H9 (cell line): ENCODE measurements around the gene CIT. TPM values are rescaled to one million over a fixed set of nuclear protein-coding genes. Genes with fewer than 3 reads are reported as not detected.

ENCODE experiments used
- DNase-seq: peaks from one replicate; pipeline ENCODE4 v3.0.0-alpha.2; 2017
- H2AFZ ChIP-seq: one replicate; pipeline ENCODE4 v1.6.1; 2013; ENCODE audit warnings: mild to moderate bottlenecking, low read length, control low read depth, moderate library complexity
- H2AK5ac ChIP-seq: 2 replicates; pipeline ENCODE4 v1.6.1; 2013; ENCODE audit warnings: low read length, control low read depth, mixed read lengths; ENCODE audit not compliant: insufficient read length
- H2BK120ac ChIP-seq: one replicate; pipeline ENCODE4 v1.6.1; 2013; ENCODE audit warnings: low read depth, mild to moderate bottlenecking, low read length, control low read depth, inconsistent platforms; ENCODE audit not compliant: poor library complexity, severe bottlenecking
- H2BK12ac ChIP-seq: 2 replicates; pipeline ENCODE4 v1.6.1; 2013; ENCODE audit warnings: low read length, control low read depth, mixed read lengths, low read depth; ENCODE audit not compliant: insufficient read length
- H2BK15ac ChIP-seq: 2 replicates; pipeline ENCODE4 v1.6.1; 2013; ENCODE audit warnings: low read depth, low read length, control low read depth
- H2BK20ac ChIP-seq: one replicate; pipeline ENCODE4 v1.6.1; 2013; ENCODE audit warnings: low read depth, mild to moderate bottlenecking, low read length, control low read depth, inconsistent platforms; ENCODE audit not compliant: poor library complexity, severe bottlenecking
- H2BK5ac ChIP-seq: 2 replicates; pipeline ENCODE4 v1.6.1; 2013; ENCODE audit warnings: low read length, control low read depth, mixed read lengths; ENCODE audit not compliant: insufficient read length
- H3K14ac ChIP-seq: 2 replicates; pipeline ENCODE4 v1.6.1; 2013; ENCODE audit warnings: low read length, control low read depth; ENCODE audit not compliant: insufficient read depth
- H3K18ac ChIP-seq: 2 replicates; pipeline ENCODE4 v1.6.1; 2013; ENCODE audit warnings: low read depth, mild to moderate bottlenecking, mixed read lengths, low read length, control low read depth; ENCODE audit not compliant: insufficient read length
- H3K23ac ChIP-seq: 2 replicates; pipeline ENCODE4 v1.6.1; 2013; ENCODE audit warnings: low read length, control low read depth, mixed read lengths, low read depth; ENCODE audit not compliant: insufficient read length
- H3K23me2 ChIP-seq: 2 replicates; pipeline ENCODE4 v1.6.1; 2013; ENCODE audit warnings: low read depth, mild to moderate bottlenecking, mixed read lengths, low read length, control low read depth; ENCODE audit not compliant: insufficient read length, poor library complexity, severe bottlenecking
- H3K27ac ChIP-seq: 2 replicates; pipeline ENCODE4 v1.5.1; 2013; ENCODE audit warnings: low read length, control low read depth, mixed read lengths, low read depth; ENCODE audit not compliant: insufficient read length
- H3K27me3 ChIP-seq: 2 replicates; pipeline ENCODE4 v1.6.1; 2013; ENCODE audit warnings: low read length, control low read depth, inconsistent platforms; ENCODE audit not compliant: insufficient read depth
- H3K4ac ChIP-seq: 2 replicates; pipeline ENCODE4 v1.6.1; 2013; ENCODE audit warnings: low read depth, mild to moderate bottlenecking, control low read depth, inconsistent platforms, low read length, moderate library complexity
- H3K4me1 ChIP-seq: 2 replicates; pipeline ENCODE4 v1.6.1; 2013; ENCODE audit warnings: low read length, control low read depth, inconsistent platforms; ENCODE audit not compliant: insufficient read depth
- H3K4me2 ChIP-seq: 2 replicates; pipeline ENCODE4 v1.6.1; 2013; ENCODE audit warnings: low read length, control low read depth, mixed read lengths; ENCODE audit not compliant: insufficient read length, insufficient read depth
- H3K56ac ChIP-seq: 2 replicates; pipeline ENCODE4 v1.6.1; 2013; ENCODE audit warnings: low read depth, mild to moderate bottlenecking, mixed read lengths, low read length, control low read depth; ENCODE audit not compliant: insufficient read length
- H3K79me1 ChIP-seq: 2 replicates; pipeline ENCODE4 v1.6.1; 2013; ENCODE audit warnings: low read depth, mild to moderate bottlenecking, moderate library complexity, low read length, control low read depth, inconsistent platforms; ENCODE audit not compliant: insufficient read depth, poor library complexity, severe bottlenecking
- H3K79me2 ChIP-seq: 2 replicates; pipeline ENCODE4 v1.6.1; 2013; ENCODE audit warnings: low read length, control low read depth, inconsistent platforms; ENCODE audit not compliant: insufficient read depth
- H3K9ac ChIP-seq: 2 replicates; pipeline ENCODE4 v1.6.1; 2013; ENCODE audit warnings: low read length, control low read depth, mixed read lengths; ENCODE audit not compliant: insufficient read length; ENCODE audit errors: extremely low read depth
- H3K9me3 ChIP-seq: one replicate; pipeline ENCODE4 v1.6.1; 2013; ENCODE audit warnings: low read depth, low read length, inconsistent platforms; ENCODE audit not compliant: control insufficient read depth
- H3T11ph ChIP-seq: one replicate; pipeline ENCODE4 v1.6.1; 2013; ENCODE audit warnings: mild to moderate bottlenecking, low read length, control low read depth, inconsistent platforms
- H4K20me1 ChIP-seq: one replicate; pipeline ENCODE4 v1.6.1; 2013; ENCODE audit not compliant: control insufficient read depth, insufficient read length, insufficient read depth
- H4K5ac ChIP-seq: 2 replicates; pipeline ENCODE4 v1.6.1; 2013; ENCODE audit warnings: low read depth, mild to moderate bottlenecking, mixed read lengths, low read length, control low read depth; ENCODE audit not compliant: insufficient read length
- H4K8ac ChIP-seq: replicated peaks from 2 replicates; pipeline ENCODE4 v1.6.1; 2013; ENCODE audit warnings: low read length, control low read depth, mixed read lengths, low read depth; ENCODE audit not compliant: insufficient read length
- H4K91ac ChIP-seq: 2 replicates; pipeline ENCODE4 v1.6.1; 2013; ENCODE audit warnings: low read depth, mild to moderate bottlenecking, moderate library complexity, mixed read lengths, low read length, control low read depth; ENCODE audit not compliant: insufficient read length
- H3K27ac Mint-ChIP-seq, 3 experiments: 2 replicates in 2 of 3; 3 replicates in 1 of 3; pipeline ENCODE4 v1.8.0; 2020 to 2021; ENCODE audit warnings: mixed read lengths in 3 of 3, mild to moderate bottlenecking in 1 of 3, moderate library complexity in 1 of 3
- H3K27me3 Mint-ChIP-seq: 2 replicates; pipeline ENCODE4 v1.8.0; 2021; ENCODE audit warnings: low read depth, mild to moderate bottlenecking, moderate library complexity, mixed read lengths
- H3K36me3 Mint-ChIP-seq, 3 experiments: 2 replicates in 2 of 3; 3 replicates in 1 of 3; pipeline ENCODE4 v1.8.0; 2020 to 2021; ENCODE audit warnings: low read depth in 3 of 3, mixed read lengths in 3 of 3; ENCODE audit not compliant: insufficient read depth in 1 of 3
- H3K4me1 Mint-ChIP-seq, 2 experiments: 2 replicates each; pipeline ENCODE4 v1.8.0; 2020; ENCODE audit warnings: mixed read lengths in 2 of 2
- H3K4me3 Mint-ChIP-seq, 2 experiments: 2 replicates in 1 of 2; 3 replicates in 1 of 2; pipeline ENCODE4 v1.8.0; 2020 to 2021; ENCODE audit warnings: mild to moderate bottlenecking in 2 of 2, mixed read lengths in 2 of 2, moderate library complexity in 1 of 2
- H3K9me3 Mint-ChIP-seq, 2 experiments: 2 replicates in 1 of 2; 3 replicates in 1 of 2; pipeline ENCODE4 v1.8.0; 2020; ENCODE audit warnings: mild to moderate bottlenecking in 2 of 2, mixed read lengths in 2 of 2, moderate library complexity in 1 of 2
- WGBS: extraction: QIAGEN DNeasy Blood & Tissue Kit; methylation state at CpG from one replicate; pipeline ENCODE4 v1.1.7; 2013; ENCODE audit warnings: missing lambda C conversion rate, low lambda C conversion rate, mixed read lengths; ENCODE audit not compliant: insufficient read length; ENCODE audit errors: extremely low coverage; 5-methylcytosine and 5-hydroxymethylcytosine counted together
- total RNA-seq: library from RNA; stranded (reverse); gene quantifications from 2 replicates; pipeline ENCODE4 v1.2.1, GENCODE V29; 2021
- TF ChIP-seq, protein P1 (sequence below): fragments of 200-600 bp; sonication (generic); conservative IDR thresholded peaks from 3 replicates; pipeline ENCODE4 v1.8.0; 2021; ENCODE audit warnings: antibody characterized with exemption, mild to moderate bottlenecking

The CIT gene
- total RNA-seq, 1 experiment from 2014 or later = 55.3 TPM

DNA sequence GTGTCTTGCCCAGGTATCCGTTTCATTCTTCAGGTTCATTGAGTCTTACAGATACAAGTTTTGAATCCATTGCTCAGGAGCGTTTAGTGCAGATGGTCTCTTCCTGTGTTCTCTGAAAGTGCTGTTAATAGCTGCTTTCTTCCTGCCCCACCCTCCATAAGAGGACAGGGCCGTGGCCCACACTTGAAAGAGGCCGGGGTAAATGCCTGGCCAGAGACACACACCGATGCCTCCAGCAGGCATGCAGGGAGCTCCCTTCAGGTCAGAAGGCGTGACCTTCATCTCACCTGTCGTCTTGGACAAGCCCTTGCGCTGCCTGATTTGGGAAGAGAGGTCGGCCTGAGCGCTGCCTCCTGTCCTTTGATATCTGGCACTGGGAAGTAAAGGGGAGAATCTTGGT lies 197.6 kb downstream of the CIT start:
- Histone ChIP-seq H3K9ac (no peak overlapping the region), H3K14ac (no peak overlapping the region), H3K9me3 (no peaks in the 10 kb centered on the region), H4K8ac (no peak overlapping the region), H4K20me1 (no peaks in the 10 kb centered on the region), H3T11ph (no peak overlapping the region), H3K18ac (no peak overlapping the region), H2BK5ac (no peak overlapping the region), H2BK20ac (no peak overlapping the region), H3K4me2 (no peak overlapping the region), H2AFZ (no peak overlapping the region), H3K79me1 (no peaks in the 10 kb centered on the region), H2BK12ac (no peak overlapping the region), H2AK5ac (no peak overlapping the region), H2BK15ac (no peak overlapping the region), H4K91ac (no peak overlapping the region), H3K4me1 (no peaks in the 10 kb centered on the region), H3K27me3 (no peaks in the 10 kb centered on the region), H4K5ac (no peak overlapping the region), H3K4ac (no peak overlapping the region), H3K27ac (no peak overlapping the region), H2BK120ac (no peak overlapping the region), H3K23ac (no peak overlapping the region), H3K23me2 (no peaks in the 10 kb centered on the region), H3K79me2 (no peaks in the 10 kb centered on the region), H3K56ac (no peak overlapping the region)
- peaks cover 17 to 33% of the 10 kb centered on the region in 2 experiments for H3K4me1 Mint-ChIP-seq
- no peak for DNase-seq
- no CpG with 5 or more reads among the region's 10 CpGs for WGBS
- TF ChIP-seq, protein P1, sequence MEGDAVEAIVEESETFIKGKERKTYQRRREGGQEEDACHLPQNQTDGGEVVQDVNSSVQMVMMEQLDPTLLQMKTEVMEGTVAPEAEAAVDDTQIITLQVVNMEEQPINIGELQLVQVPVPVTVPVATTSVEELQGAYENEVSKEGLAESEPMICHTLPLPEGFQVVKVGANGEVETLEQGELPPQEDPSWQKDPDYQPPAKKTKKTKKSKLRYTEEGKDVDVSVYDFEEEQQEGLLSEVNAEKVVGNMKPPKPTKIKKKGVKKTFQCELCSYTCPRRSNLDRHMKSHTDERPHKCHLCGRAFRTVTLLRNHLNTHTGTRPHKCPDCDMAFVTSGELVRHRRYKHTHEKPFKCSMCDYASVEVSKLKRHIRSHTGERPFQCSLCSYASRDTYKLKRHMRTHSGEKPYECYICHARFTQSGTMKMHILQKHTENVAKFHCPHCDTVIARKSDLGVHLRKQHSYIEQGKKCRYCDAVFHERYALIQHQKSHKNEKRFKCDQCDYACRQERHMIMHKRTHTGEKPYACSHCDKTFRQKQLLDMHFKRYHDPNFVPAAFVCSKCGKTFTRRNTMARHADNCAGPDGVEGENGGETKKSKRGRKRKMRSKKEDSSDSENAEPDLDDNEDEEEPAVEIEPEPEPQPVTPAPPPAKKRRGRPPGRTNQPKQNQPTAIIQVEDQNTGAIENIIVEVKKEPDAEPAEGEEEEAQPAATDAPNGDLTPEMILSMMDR = no peak
- peak overlapping the region in 2 of 3 experiments; percentile 77 to 89; a peak in 4 of 7 replicates for H3K27ac Mint-ChIP-seq
- H3K36me3 Mint-ChIP-seq = peaks cover 45 to 79% (median 60%) of the 10 kb centered on the region in 3 experiments; a peak in 6 of 7 replicates
- no peaks in the 10 kb centered on the region; a peak in 1 of 5 replicates for H3K9me3 Mint-ChIP-seq
- no peaks in the 10 kb centered on the region for H3K27me3 Mint-ChIP-seq
- no peak overlapping the region for H3K4me3 Mint-ChIP-seq
